LNCAP (cell line): Measurements from ENCODE around the gene SURF1.

ENCODE experiments used
- TF ChIP-seq, protein P1 (sequence below): fragments of 450-650 bp; IDR thresholded peaks from 2 replicates; pipeline ENCODE4 v1.5.1; 2017; ENCODE audit warnings: mild to moderate bottlenecking

Gene SURF1

DNA sequence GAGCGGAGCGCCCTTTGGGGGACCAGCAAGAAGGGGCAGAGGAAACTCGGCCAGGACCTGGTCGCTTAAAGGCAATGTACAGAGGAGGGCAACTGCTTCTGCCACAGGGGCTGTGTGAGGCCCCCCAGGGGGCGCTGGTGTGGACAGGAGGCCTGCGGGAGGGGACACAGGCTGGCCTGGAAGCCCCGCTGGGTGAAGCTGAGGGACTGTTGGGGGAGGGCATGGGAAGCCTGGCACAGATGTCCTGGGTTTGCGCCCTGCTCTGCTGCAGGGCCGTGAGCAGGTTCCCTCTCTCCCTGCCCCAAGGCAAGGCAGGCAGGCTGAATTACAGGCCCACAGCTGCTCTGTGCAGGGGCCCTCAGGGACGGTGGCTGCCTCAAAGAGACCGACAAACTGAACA, 13.7 kb downstream of the SURF1 start:
- TF ChIP-seq, protein P1, sequence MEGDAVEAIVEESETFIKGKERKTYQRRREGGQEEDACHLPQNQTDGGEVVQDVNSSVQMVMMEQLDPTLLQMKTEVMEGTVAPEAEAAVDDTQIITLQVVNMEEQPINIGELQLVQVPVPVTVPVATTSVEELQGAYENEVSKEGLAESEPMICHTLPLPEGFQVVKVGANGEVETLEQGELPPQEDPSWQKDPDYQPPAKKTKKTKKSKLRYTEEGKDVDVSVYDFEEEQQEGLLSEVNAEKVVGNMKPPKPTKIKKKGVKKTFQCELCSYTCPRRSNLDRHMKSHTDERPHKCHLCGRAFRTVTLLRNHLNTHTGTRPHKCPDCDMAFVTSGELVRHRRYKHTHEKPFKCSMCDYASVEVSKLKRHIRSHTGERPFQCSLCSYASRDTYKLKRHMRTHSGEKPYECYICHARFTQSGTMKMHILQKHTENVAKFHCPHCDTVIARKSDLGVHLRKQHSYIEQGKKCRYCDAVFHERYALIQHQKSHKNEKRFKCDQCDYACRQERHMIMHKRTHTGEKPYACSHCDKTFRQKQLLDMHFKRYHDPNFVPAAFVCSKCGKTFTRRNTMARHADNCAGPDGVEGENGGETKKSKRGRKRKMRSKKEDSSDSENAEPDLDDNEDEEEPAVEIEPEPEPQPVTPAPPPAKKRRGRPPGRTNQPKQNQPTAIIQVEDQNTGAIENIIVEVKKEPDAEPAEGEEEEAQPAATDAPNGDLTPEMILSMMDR: no peak

DNA sequence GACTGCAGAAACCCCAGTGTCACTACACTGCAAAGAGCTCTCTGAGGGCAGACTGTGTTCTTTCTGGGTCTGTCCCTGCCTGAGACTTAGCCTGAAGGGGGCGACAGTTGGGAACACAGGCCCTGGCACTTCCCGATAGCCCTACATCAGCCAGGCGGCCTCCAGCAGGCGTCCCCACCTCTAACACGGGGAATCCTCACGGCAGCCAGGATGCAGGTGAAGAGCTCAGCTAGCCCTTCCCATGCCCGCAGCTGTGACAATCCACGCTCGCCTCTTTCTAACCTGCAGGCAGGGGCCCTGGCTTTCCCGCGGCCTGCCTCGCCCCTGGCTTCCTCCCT, 14.2 kb downstream of the SURF1 start:
- TF ChIP-seq, protein P1: peak; percentile 16; the same call in 1 of the 2 replicates

DNA sequence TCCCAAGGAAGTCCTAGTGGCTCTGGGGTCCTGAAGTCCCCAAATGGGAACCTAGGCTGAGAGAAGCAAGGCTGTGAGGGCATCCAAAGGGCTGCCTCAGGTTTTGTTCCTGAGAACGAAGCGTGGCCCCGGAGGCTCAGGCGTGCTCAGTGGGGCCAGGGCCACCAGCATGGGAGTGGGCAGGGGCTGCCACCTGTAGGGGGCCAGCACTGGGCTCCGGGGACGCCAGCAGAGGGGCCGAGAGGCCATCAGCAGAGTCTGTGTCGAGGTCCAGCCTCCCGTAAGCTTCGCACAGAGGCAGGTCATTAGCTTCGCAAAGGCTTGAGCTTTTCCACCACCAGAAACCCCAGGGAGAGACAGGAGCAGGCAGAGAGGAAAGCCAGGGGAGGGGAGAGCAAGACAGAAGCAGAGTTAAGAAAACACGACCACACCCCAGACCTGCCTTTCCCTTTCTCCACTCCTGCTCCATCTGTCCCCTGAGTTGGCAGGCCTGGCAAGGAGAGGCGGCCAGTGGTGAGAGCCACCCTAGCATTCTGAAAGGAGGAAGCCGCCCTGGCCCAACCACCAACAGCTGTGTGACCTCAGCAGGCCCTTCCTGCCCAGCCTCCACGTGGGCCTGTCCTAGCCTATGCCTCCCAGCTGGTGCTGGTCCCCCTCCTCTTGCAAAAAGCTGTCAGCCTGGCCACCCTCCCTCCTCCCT, 14.8 kb downstream of the SURF1 start:
- TF ChIP-seq, protein P1: no peak

DNA sequence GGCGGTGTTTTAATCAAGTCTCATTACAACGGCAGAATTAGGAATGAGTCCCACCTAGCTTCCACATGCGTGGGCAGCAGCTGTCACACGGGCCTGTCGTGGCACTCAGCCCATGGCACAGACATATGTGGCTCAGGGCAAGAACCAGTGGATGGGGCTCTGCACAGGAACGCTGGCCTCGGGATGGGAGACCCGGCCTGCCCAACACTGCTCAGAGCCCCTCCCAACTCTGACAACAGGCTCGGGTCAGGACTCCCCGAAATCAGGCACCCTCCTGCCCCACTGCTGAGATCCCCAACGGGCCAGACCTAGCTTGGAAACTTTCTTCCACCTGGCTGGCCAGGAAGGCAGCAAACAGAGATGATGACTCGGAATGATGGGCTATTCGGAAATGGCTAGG, 15.4 kb downstream of the SURF1 start:
- TF ChIP-seq, protein P1: no peak

DNA sequence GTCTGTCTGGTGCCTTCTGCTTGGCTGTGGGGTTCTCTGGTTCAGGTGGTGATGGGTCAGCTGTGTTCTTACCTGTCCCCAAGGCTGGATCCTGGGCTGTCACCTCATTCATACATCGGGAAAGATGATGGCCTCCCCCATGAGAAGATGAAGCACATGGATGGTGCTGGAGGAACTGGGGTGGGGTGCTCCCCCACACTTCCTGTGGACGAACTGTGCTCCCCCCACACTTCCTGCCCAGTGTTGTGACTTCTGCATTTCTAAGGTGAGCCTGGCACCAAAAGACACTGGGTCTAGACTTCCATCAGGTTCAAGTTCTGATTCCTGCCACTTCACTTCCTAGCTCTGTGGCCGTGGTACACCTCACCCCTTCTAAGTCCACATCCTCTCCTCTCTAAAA, 16.0 kb downstream of the SURF1 start:
- TF ChIP-seq, protein P1: no peak

DNA sequence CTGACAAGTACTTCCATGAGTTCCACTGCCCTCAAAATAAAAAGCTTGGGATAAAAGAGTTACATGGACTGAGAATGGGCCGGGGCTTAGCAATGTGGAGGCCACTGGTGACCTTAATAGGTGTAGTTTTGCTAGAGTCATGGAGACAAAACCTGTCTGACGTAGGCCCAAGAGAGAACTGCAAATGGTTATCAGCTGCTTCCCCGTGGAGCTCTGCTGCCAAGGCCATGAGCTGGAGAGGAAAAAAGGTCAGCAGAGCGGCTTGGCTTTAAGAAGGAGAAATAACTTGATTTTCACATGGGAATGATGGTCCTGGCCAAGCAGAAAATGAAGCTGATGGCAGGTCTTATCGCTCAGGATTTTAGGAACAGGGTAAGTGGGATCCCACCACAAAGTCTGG, 16.6 kb downstream of the SURF1 start:
- TF ChIP-seq, protein P1: no peak

DNA sequence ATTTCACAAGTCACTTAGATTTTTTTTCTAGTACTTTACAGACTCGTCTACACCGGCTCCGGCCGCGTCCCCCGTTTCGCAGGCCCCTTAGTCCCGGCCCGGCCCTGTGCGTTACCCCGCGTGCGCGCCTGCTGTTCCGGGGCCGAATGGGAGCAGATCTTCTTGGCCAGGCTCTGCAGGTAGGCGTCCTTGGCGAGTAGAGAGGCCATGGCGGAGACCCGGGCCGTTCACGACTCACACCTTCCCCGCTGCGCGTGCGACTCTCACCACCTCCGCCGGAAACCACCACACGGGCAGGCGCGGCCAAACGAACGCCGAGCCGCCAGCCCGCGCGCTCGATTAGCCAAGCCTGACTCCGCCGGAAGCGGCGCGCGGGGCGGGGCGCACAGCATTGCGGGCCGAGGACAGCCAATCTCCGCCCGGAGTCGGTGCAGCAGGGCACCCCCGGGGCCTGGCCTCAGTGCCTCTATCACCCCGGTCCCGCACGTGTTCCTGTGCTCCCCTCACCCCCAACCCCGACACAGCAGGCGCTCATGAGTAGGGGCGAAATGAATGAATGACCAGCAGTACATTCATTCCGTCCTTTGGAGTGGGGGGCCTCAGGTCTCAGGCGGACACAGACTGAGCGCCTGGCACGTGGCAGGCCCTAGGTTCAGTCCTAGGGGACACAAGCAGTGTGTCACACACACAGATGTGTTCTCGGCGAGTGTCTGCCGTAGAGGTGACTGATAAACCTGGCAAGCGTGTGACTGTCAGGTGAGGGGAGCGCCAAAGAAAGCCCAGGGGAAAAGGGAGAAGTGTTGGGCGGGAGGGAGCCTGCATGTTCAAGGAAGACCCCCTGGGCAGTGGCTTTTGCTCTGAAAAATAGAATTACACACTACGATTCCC, 20.1 kb downstream of the SURF1 start, which contains the start of gene SURF6:
TSS of gene SURF6 (minus strand) at position 265 of the 888 bp plus-strand sequence. CDS start at position 209, 56 bp downstream.
- TF ChIP-seq, protein P1: no peak
